Small intestine (tissue), 7 donors: Measurements from ENCODE around the gene MYO1A. TPM values are rescaled to one million over a fixed set of nuclear protein-coding genes. Genes with fewer than 3 reads are reported as not detected.

ENCODE experiments used
- DNase-seq, 2 donors: peaks; one replicate each; pipeline versions ENCODE4 v3.0.0 to v3.0.0-alpha.2; 2013
- FAIRE-seq: peaks from 2 replicates; lab custom pipeline; 2012; peaks lifted over from hg19 to GRCh38; lab: Jason Lieb, UNC
- H3K27ac ChIP-seq, 3 donors: one replicate each; pipeline ENCODE4 v1.5.1; 2013; ENCODE audit warnings: low read length in 2 of 3, mild to moderate bottlenecking in 2 of 3, control low read depth in 1 of 3, inconsistent platforms in 1 of 3, low read depth in 1 of 3, moderate library complexity in 1 of 3
- H3K27me3 ChIP-seq, 3 donors: one replicate each; pipeline ENCODE4 v1.6.1; 2013; ENCODE audit warnings: low read length in 3 of 3, inconsistent platforms in 1 of 3; ENCODE audit not compliant: control insufficient read depth in 3 of 3, insufficient read depth in 3 of 3
- H3K36me3 ChIP-seq, 3 donors: one replicate each; pipeline ENCODE4 v1.6.1; 2013; ENCODE audit warnings: low read length in 3 of 3, inconsistent platforms in 1 of 3, low read depth in 1 of 3, mild to moderate bottlenecking in 1 of 3, moderate library complexity in 1 of 3; ENCODE audit not compliant: control insufficient read depth in 3 of 3, insufficient read depth in 2 of 3
- H3K4me1 ChIP-seq, 3 donors: one replicate each; pipeline ENCODE4 v1.6.1; 2013; ENCODE audit warnings: low read length in 2 of 3, inconsistent platforms in 1 of 3, low read depth in 1 of 3, mild to moderate bottlenecking in 1 of 3, moderate library complexity in 1 of 3; ENCODE audit not compliant: control insufficient read depth in 3 of 3, insufficient read depth in 2 of 3
- H3K4me3 ChIP-seq, 3 donors: one replicate each; pipeline ENCODE4 v1.5.1; 2013; ENCODE audit warnings: low read length in 3 of 3, control low read depth in 1 of 3, inconsistent platforms in 1 of 3, low read depth in 1 of 3, mild to moderate bottlenecking in 1 of 3, moderate library complexity in 1 of 3
- H3K9me3 ChIP-seq, 2 donors: one replicate each; pipeline ENCODE4 v1.6.1; 2013; ENCODE audit warnings: low read depth in 1 of 2, low read length in 1 of 2; ENCODE audit not compliant: control insufficient read depth in 2 of 2, insufficient read depth in 1 of 2
- WGBS, 3 donors: extraction: QIAGEN DNeasy Blood & Tissue Kit; methylation state at CpG; one replicate each; pipeline ENCODE4 v1.1.7; 2013; 5-methylcytosine and 5-hydroxymethylcytosine counted together
- polyA plus RNA-seq, 4 donors: library from polyadenylated mRNA; stranded (reverse) in 3 of 4; unstranded in 1 of 4; fragments of 200-250 nt in 3 of 4; fragments of 120-200 nt in 1 of 4; gene quantifications; one replicate each; pipeline versions ENCODE4 v1.2.1 to v1.2.3, GENCODE V29; 2013
- donor health status: healthy with polysubstance abuse.
- donor health status: control.
- donor health status: control.
- donor health status: Bipolar disorder and iron deficiency.
- donor health status: healthy.

The MYO1A gene
- polyA plus RNA-seq, 4 donors = 202 to 971 (median 563) TPM

DNA sequence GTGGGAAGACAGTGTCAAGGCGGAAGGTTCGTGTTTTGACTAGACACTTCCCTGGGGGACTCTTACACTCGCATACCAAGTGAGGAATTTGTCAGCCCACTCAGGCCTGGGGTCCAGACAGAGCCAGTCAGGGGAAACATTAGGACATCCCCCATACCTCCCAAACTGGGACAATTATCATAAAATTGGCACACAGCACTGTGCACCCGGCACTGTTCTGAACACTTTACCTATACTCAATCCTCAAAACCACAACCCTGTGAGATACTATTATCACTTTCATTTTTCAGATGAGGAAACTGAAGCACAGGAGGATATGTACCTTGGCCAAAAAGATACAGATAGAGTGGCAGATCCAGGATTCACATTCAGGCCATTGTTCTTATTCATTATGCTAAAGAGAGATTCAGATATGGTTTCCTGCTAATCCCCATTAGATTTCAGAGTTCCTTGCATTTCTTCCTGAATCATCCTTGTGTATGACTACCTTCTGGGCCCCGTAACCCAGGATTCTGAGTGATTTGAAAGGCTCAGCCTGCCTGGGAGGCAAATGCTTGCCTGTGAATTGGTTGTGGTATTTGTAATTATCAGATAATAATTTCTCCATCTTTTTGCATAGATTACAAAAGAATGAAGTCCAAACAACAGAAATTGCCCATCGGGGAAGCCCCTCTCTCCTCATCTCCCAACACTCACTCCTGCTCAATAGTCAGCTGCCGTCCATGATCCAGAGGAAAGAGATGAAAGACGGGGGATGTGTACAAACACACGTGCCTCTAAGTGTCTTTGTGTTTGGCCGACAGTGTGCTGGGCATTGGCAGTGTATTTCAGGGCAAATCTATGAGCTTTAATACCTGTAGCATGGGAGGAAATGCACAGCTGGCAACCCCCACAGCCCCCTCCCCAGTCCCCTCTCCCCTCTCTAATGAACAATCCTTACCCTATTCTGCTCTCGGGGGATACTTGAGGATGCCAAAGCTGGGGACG lies 38.2 kb downstream of the MYO1A start:
- Histone ChIP-seq H3K4me1 (peaks cover 2 to 16% (median 3%) of the 10 kb centered on the region in 3 donors), H3K9me3 (no peaks in the 10 kb centered on the region), H3K36me3 (peaks cover 0 to 5% (median 0%) of the 10 kb centered on the region in 3 donors), H3K27me3 (peaks cover 0 to 13% (median 0%) of the 10 kb centered on the region in 3 donors), H3K4me3 (no peak overlapping the region), H3K27ac (no peak overlapping the region)
- FAIRE-seq (no peak), DNase-seq (no peak)
- WGBS, 3 donors = 77 to 82% (median 82%) methylated on average over 12 of the region's 12 CpGs

DNA sequence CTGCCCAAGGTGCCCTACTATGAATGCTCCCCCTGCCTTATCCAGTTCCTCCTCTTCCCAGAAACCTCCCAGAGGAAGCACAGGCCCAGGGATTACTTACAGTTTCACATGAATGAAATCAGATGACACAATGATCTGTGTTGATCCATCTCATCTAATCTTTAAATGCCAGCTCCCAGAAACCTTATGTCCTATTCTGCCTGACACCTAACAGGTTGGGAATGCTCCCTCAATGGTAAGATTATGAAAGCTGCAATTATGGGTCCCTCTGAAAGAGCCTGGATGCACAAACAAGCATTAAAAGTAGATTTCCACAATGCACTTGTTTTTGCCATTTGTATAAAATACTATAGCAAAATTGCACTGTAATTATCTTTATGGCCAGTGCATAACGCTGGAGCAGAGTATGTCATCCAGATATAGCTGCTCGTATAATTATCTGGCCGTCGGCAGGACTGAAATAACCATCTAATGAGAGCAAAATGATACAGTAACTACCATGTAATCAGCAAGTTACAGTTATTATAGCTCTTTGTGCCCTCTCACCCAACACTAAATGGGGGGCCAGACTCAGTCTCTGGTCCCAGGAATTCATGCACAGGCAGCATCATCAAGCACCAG lies 39.2 kb downstream of the MYO1A start:
- FAIRE-seq (no peak), DNase-seq (no peak)
- Histone ChIP-seq H3K27ac (no peak overlapping the region), H3K4me3 (no peak overlapping the region), H3K9me3 (no peaks in the 10 kb centered on the region), H3K36me3 (peaks cover 0 to 5% (median 0%) of the 10 kb centered on the region in 3 donors), H3K4me1 (peaks cover 3 to 19% (median 5%) of the 10 kb centered on the region in 3 donors), H3K27me3 (peaks cover 0 to 13% (median 0%) of the 10 kb centered on the region in 3 donors)
- WGBS, 3 donors = 34 to 66% (median 59%) methylated on average over 4 of the region's 4 CpGs

DNA sequence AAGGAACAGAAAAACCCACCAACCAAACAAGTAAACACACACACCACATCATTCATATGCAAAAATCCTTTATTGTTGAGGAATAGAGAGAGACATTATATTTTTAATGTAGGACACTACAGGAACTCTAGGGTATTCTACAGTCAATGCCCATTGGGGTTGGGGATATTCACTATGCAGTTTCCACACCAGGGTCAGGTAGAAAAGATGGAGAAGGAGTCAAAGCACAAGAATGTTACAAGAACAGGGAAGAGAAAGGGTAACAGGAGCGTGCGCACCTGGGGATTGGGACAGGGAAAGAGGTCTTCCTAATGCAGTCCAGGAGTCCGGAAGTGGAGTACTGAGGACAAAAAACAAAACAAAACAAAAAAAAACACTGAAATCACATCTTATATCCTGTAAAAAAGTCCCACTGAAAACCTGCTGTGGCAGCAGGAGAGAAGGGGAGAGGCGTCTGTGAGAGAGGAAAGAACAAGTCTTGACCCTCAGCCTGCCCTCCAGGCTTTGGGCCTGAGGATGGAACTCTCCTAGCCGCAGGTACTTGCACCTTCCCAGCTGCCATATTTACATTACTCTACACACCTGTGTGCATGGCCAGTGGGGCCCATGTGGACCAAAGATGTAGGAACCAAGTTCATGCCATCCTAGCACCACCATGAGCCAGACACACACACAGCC lies 39.8 kb downstream of the MYO1A start:
- peaks cover 3 to 22% (median 5%) of the 10 kb centered on the region in 3 donors for H3K4me1 ChIP-seq
- H3K4me3 ChIP-seq = no peak overlapping the region
- H3K27me3 ChIP-seq = peaks cover 0 to 10% (median 0%) of the 10 kb centered on the region in 3 donors
- 90 to 93% (median 92%) methylated on average over 5 of the region's 5 CpGs for whole genome bisulfite sequencing, 3 donors
- H3K36me3 ChIP-seq = peaks cover 0 to 5% (median 0%) of the 10 kb centered on the region in 3 donors
- no peaks in the 10 kb centered on the region for H3K9me3 ChIP-seq
- no peak for FAIRE-seq
- no peak for DNase-seq
- H3K27ac ChIP-seq = no peak overlapping the region

DNA sequence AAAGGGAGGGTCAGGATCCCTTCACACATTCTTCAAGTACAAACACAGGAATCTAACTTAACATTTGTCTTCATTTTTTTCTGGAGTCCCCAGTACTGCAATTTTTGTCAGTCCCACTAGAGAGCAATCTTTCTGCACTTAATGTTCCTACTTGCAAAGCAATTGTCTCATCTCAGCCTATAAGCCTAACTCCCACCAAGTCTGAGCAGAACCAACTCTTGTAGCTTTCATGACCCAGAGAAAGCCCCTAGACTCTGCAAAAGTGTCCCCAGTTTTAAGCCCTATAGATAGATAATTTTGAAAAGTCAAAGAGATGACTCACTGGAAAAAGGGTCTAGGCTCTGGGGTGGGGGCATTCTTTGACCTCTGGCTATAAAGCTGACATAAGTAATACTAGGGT lies 41.8 kb downstream of the MYO1A start:
- no peaks in the 10 kb centered on the region for H3K27me3 ChIP-seq
- H3K4me1 ChIP-seq = peaks cover 3 to 24% (median 5%) of the 10 kb centered on the region in 3 donors
- no peaks in the 10 kb centered on the region for H3K9me3 ChIP-seq
- H3K36me3 ChIP-seq = peaks cover 0 to 19% (median 2%) of the 10 kb centered on the region in 3 donors
- H3K27ac ChIP-seq = peak overlapping the region in 1 of 3 donors; percentile 8
- DNase-seq = peak; percentile 61 to 70
- no peak overlapping the region for H3K4me3 ChIP-seq
- no peak for FAIRE-seq

DNA sequence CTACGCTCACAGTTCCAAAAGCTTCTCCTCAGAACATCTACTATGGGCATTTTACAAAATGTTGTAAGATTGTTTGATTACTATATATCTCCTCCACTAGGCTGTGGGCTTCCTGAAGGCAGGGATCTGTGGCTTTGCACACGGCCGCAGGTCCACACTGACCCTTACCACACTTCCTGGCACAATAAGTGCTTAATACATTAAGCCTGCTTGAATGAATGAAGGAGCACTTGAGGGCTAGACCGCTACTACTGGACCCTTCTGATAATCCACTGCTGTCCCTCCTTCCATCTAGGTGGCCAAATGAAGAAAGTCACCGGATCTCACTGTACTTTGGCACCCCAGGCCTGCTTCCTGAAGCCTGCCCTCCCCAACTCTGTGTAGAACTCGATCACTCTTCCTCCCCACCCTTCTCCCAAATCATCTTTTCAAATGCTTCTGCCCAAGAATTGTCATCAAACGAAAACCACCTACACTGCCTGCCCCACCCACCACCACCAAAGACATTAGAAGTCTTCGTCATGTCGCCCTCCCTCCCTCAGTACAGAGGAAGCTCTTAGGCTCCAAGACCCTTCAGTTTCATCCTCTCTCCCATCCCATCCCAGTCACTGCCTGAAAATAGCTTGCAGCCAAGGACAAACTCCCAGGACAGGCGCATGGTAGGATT lies 43.0 kb downstream of the MYO1A start:
- DNase-seq = no peak
- FAIRE-seq = no peak
- no peaks in the 10 kb centered on the region for H3K27me3 ChIP-seq
- no peaks in the 10 kb centered on the region for H3K9me3 ChIP-seq
- peaks cover 3 to 26% (median 5%) of the 10 kb centered on the region in 3 donors for H3K4me1 ChIP-seq
- WGBS, 3 donors = 41 to 52% (median 44%) methylated on average over 10 of the region's 10 CpGs
- peak overlapping the region in 1 of 3 donors; percentile 48 for H3K27ac ChIP-seq
- peaks cover 2 to 29% (median 3%) of the 10 kb centered on the region in 3 donors for H3K36me3 ChIP-seq
- H3K4me3 ChIP-seq = peak overlapping the region in 2 of 3 donors; percentile 24 to 75

DNA sequence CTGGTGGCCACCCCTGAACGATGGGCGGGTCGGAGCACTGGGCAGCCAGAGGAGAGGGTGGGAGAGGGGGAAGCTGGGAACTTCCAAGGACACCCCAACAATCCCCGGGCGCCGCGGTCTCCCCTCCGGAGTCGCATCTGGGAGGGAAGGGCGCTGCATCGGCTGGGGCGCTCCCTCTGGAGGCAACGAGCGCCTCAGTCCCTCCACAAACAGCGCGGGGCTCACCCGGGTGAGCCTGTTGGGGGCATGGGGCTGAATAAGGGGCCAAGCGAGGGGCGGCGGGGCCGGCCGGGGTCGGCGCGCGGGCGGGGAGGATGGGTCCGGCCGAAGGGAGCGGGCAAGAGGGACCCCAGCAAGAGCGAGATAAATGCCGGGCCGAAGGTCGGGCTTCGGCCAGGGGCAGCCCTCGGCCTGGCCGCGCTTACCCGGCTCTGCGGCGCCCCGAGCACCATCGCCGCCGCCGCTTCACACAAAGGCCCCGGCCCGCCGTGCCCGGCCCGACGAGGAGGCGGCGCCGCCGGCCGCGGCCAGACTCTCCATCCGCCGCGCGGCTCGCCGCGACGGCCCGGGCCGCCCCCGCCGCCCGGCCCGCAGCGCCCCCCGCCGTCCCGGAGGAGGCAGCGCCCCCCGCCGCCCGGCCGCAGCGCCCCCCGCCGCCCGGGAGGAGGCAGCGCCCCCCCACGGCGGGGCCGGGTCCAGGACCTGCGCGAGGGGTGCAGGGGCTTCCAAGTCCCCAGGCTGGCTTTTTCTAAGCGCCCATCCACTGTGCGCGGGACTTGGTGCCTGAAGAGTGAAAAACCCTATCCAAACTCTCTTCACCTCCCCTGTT lies 43.7 kb downstream of the MYO1A start, which contains the start of gene ZBTB39:
TSS of gene ZBTB39 (minus strand) at position 567 of the 829 bp plus-strand sequence. CDS start 1,629 bp downstream, outside the sequence.
- Histone ChIP-seq H3K4me3 (peak within 1 kb of the TSS; percentile 75 to 77 (median 75)), H3K36me3 (peaks cover 2 to 36% (median 3%) of the 10 kb centered on the region in 3 donors), H3K9me3 (no peaks in the 10 kb centered on the region), H3K27ac (peak within 1 kb of the TSS in 2 of 3 donors; percentile 48 to 56), H3K27me3 (no peaks in the 10 kb centered on the region), H3K4me1 (peaks cover 3 to 32% (median 5%) of the 10 kb centered on the region in 3 donors)
- 0 to 1% (median 0%) methylated on average over 30 to 94 of the region's 94 CpGs for WGBS, 3 donors
- DNase-seq (peak; percentile 54 to 80), FAIRE-seq (no peak)

DNA sequence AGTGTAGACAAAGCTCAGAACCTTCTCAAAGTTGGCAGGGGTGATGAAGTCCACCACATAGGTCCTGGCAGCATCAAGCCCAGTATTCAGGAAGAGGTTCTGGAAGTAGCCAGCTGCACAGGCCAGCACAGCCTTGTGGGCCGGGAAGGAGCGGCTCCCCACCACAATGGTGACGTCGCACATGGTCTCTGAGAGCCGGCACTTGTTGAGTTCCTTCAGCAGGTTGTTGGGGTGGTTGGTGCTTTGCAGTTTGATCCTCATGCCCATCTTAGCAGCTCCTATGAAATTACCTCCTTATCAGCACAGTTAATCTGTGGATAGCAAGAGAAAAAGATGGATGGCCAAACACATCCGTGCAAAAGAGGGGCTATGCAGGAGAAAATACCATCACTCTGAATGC lies 45.3 kb downstream of the MYO1A start:
- DNase-seq (no peak), FAIRE-seq (no peak)
- Histone ChIP-seq H3K4me3 (no peak overlapping the region), H3K27ac (no peak overlapping the region), H3K36me3 (peaks cover 2 to 40% (median 3%) of the 10 kb centered on the region in 3 donors), H3K4me1 (peaks cover 3 to 34% (median 5%) of the 10 kb centered on the region in 3 donors), H3K9me3 (no peaks in the 10 kb centered on the region), H3K27me3 (no peaks in the 10 kb centered on the region)
- 82 to 92% (median 84%) methylated on average over 6 of the region's 6 CpGs for WGBS, 3 donors
